Vagina (tissue), 2 donors: ENCODE measurements around the gene S1PR3. TPM values are rescaled to one million over a fixed set of nuclear protein-coding genes. Genes with fewer than 3 reads are reported as not detected.

Source experiments
- DNase-seq, 2 donors: peaks; one replicate each; pipeline ENCODE4 v3.0.0-alpha.2; 2017; ENCODE audit errors: extremely low spot score in 2 of 2
- H3K27ac ChIP-seq: fragments of 200-600 bp; sonication (generic); one replicate; pipeline ENCODE4 v1.5.1; 2019
- H3K27me3 ChIP-seq: fragments of 200-600 bp; sonication (generic); one replicate; pipeline ENCODE4 v1.5.1; 2019
- H3K36me3 ChIP-seq, 2 donors: fragments of 200-600 bp; sonication (generic); one replicate each; pipeline ENCODE4 v1.5.1; 2017 to 2019
- H3K4me1 ChIP-seq: fragments of 200-600 bp; sonication (generic); one replicate; pipeline ENCODE4 v1.5.1; 2019
- H3K4me3 ChIP-seq, 2 donors: fragments of 200-600 bp; sonication (generic); 1 replicate in 1 of 2; 2 replicates in 1 of 2; pipeline ENCODE4 v1.5.1; 2016 to 2019
- H3K9me3 ChIP-seq: fragments of 200-600 bp; sonication (generic); one replicate; pipeline ENCODE4 v1.5.1; 2019
- CTCF ChIP-seq, 3 experiments: fragments of 450-650 bp in 2 of 3; fragments of 200-600 bp in 1 of 3; sonication (generic) in 1 of 3; IDR thresholded peaks; one replicate each; pipeline ENCODE4 v1.5.1; 2017 to 2019; ENCODE audit warnings: antibody characterized with exemption in 3 of 3, mild to moderate bottlenecking in 2 of 3, moderate library complexity in 2 of 3
- POLR2A ChIP-seq, 2 donors: fragments of 450-650 bp; IDR thresholded peaks; one replicate each; pipeline ENCODE4 v1.6.1; 2017; ENCODE audit warnings: antibody characterized with exemption in 2 of 2, mild to moderate bottlenecking in 2 of 2, moderate library complexity in 2 of 2
- POLR2AphosphoS5 ChIP-seq, 2 donors: sonication (generic); formaldehyde crosslinking; IDR thresholded peaks; one replicate each; pipeline ENCODE4 v1.9.0; 2017; ENCODE audit warnings: antibody characterized with exemption in 2 of 2, mild to moderate bottlenecking in 2 of 2, low read depth in 1 of 2; ENCODE audit not compliant: insufficient read depth in 1 of 2
- intact Hi-C: fragments of 100-400 bp; cut with DNase I; formaldehyde crosslinking; loops from one replicate; pipeline ENCODE4 v1.15.1; 2023
- total RNA-seq: library from RNA; depleted of rRNA; stranded (reverse); fragments of >200 nt; gene quantifications from one replicate; pipeline ENCODE4 v1.2.3, GENCODE V29; 2016

Gene S1PR3
- total RNA-seq, 1 donor from 2014 or later: 39.3 TPM

- Histone ChIP-seq H3K4me1 (peaks cover 6% of the 10 kb centered on the region), H3K27ac (no peak overlapping the region), H3K27me3 (no peaks in the 10 kb centered on the region), H3K36me3 (peaks cover 0 to 6% of the 10 kb centered on the region in 2 donors), H3K4me3 (no peak overlapping the region), H3K9me3 (no peaks in the 10 kb centered on the region)
- DNase-seq: peak in 1 of 2 donors; percentile 79
- intact Hi-C loops: loop anchor here (10.0 kb wide), 1 partner anchor 177 kb away; no protein-coding TSS in a partner anchor
- TF ChIP-seq POLR2AphosphoS5 (IDR thresholded peaks at IDR 0.05; ENCODE audit: insufficient read depth in 1 of 2, low read depth in 1 of 2) (no peak), CTCF (IDR thresholded peaks at IDR 0.05) (no peak)
Observed at GRCh38 chr9:89008055-89008743, 16.9 kb downstream of the S1PR3 start.

- H3K27ac ChIP-seq: no peak overlapping the region
- DNase-seq: peak in 1 of 2 donors; percentile 80
- no peak overlapping the region for H3K4me3 ChIP-seq
- intact Hi-C loops: loop anchor here (10.0 kb wide), 1 partner anchor 176 kb away; no protein-coding TSS in a partner anchor
- no peaks in the 10 kb centered on the region for H3K9me3 ChIP-seq
- H3K4me1 ChIP-seq: peaks cover 6% of the 10 kb centered on the region
- peaks cover 0 to 6% of the 10 kb centered on the region in 2 donors for H3K36me3 ChIP-seq
- no peak for TF ChIP-seq POLR2A (IDR thresholded peaks at IDR 0.05)
- H3K27me3 ChIP-seq: no peaks in the 10 kb centered on the region
Observed at GRCh38 chr9:89008744-89009545, 17.7 kb downstream of the S1PR3 start.

- H3K9me3 ChIP-seq: no peaks in the 10 kb centered on the region
- DNase-seq: no peak
- no peak overlapping the region for H3K27ac ChIP-seq
- TF ChIP-seq POLR2A (IDR thresholded peaks at IDR 0.05) (no peak), POLR2AphosphoS5 (IDR thresholded peaks at IDR 0.05; ENCODE audit: insufficient read depth in 1 of 2, low read depth in 1 of 2) (no peak), CTCF (IDR thresholded peaks at IDR 0.05) (no peak)
- H3K4me1 ChIP-seq: peaks cover 6% of the 10 kb centered on the region
- no peaks in the 10 kb centered on the region for H3K27me3 ChIP-seq
- no peak overlapping the region for H3K4me3 ChIP-seq
- H3K36me3 ChIP-seq: peaks cover 0 to 6% of the 10 kb centered on the region in 2 donors
- intact Hi-C loops: loop anchor here (10.0 kb wide), 1 partner anchor 175 kb away; no protein-coding TSS in a partner anchor
Observed at GRCh38 chr9:89009546-89009840, 18.2 kb downstream of the S1PR3 start.

GRCh38 chr9:89010056-89010455 lies 18.8 kb downstream of the S1PR3 start:
- Histone ChIP-seq H3K4me1 (peaks cover 6% of the 10 kb centered on the region), H3K36me3 (peaks cover 0 to 6% of the 10 kb centered on the region in 2 donors), H3K27me3 (no peaks in the 10 kb centered on the region), H3K9me3 (no peaks in the 10 kb centered on the region), H3K27ac (no peak overlapping the region), H3K4me3 (no peak overlapping the region)
- TF ChIP-seq POLR2AphosphoS5 (IDR thresholded peaks at IDR 0.05; ENCODE audit: insufficient read depth in 1 of 2, low read depth in 1 of 2) (no peak), CTCF (IDR thresholded peaks at IDR 0.05) (no peak), POLR2A (IDR thresholded peaks at IDR 0.05) (no peak)
- peak in 1 of 2 donors; percentile 60 for DNase-seq
- intact Hi-C loops: no loop called here

- intact Hi-C loops: no loop called here
- no peak overlapping the region for H3K4me3 ChIP-seq
- peak in 1 of 2 donors; percentile 77 for DNase-seq
Observed at GRCh38 chr9:89010526-89011111, 19.4 kb downstream of the S1PR3 start.

More at GRCh38 chr9:89010526-89011111, 19.4 kb downstream of the S1PR3 start:
- Histone ChIP-seq H3K27me3 (no peaks in the 10 kb centered on the region), H3K9me3 (no peaks in the 10 kb centered on the region), H3K4me1 (peaks cover 6% of the 10 kb centered on the region), H3K27ac (no peak overlapping the region), H3K36me3 (peaks cover 0 to 6% of the 10 kb centered on the region in 2 donors)
- TF ChIP-seq CTCF (IDR thresholded peaks at IDR 0.05) (no peak), POLR2AphosphoS5 (IDR thresholded peaks at IDR 0.05; ENCODE audit: insufficient read depth in 1 of 2, low read depth in 1 of 2) (no peak), POLR2A (IDR thresholded peaks at IDR 0.05) (no peak)
